IPS-NIHi11 (cell line): ENCODE data around the gene OR5M8.

Source experiments
- DNase-seq: peaks from one replicate; pipeline ENCODE4 v3.0.0; 2012; ENCODE audit warnings: mixed read lengths, low spot score

The OR5M8 gene

DNA sequence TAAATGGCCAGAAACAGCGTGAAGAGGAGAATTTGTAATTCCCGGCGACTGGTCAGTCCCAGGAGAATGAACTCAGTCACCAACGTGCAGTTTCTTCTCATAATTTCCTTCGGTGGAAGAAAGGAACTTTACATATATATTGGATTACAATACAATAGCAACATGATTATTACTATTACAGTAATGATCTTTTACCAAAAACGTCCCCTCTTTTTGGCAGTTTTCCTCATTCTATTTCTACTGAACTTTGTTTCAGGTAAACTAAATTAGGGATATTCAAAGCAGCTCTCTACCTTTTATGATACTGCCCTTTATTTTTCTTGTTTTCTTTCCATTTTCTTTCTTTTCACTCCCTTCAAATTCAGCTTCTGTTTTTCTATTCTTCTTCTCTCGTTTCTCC, at the start of gene OR5M8:
OR5M8 (minus strand) TSS at position 101 of the 400 bp plus-strand sequence; CDS start at position 101, 0 bp downstream.
- no peak for DNase-seq

DNA sequence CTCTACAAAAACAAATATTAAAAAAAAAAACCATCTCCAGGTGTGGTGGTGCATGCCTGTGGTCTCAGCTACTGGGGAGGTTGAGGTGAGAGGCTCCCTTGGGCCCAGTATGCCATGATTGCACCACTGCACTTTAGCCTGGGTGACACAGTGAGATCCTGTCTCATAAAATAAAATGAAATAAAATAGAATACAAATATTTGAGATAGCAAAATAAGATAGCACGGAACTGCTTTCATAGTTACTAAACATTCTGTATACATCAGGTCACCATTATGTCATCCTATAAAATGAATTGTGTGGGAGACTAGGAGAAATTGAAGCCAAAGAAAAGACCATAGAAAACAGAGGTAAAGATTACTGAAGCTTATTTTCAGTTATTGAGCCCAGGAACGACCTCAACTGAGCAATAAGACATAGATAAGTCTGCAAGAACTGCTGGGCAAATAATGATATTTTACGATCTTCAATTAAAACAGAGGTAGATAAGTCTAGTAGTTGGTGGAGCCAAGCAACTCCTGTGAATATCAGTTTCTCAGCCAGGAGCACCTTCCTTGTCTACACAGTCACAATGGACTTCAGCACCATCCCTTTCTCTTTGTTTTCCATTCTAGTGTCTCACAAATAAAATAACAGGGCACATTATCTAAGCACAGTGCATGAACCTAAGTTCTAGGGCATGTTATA, 42.0 kb upstream of the OR5M8 start:
- DNase-seq: no peak

DNA sequence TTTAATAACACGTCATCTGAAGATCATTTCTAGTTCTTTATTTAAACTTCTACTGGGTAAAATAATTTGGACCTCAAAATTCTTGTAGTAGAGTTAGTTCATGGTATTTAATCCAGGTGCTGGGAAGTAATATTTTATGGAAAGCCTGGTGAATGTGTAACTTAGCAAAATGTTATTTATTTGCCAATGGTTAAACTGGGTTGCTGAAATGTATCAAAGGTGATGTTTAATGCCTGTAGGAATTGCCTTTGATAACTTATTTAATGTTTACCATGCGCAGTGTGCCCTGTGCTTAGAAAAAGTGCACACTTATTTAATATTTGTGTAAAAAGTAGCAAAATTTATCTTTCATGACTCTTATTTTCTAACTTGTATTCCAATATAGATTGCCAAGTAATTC, 40.7 kb upstream of the OR5M8 start:
- DNase-seq: no peak

DNA sequence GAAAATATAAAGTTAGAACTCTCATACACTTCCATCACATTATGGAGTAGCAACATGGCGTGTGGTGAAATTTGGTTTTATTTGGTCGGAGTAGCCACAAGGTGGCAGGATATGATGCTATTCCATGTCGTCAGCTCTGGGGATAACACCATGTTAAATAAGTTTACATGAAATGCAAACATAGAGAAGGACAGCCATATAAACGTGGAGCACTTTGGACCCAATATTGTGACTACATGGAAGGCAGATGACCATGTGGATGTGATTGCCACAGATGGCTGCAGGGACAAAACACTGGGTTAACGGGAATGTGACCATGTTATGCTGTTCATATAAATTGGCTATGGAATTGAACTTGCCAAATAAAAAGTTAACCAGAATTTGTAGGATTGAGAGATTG, 30.8 kb upstream of the OR5M8 start:
- peak; percentile 26 for DNase-seq

DNA sequence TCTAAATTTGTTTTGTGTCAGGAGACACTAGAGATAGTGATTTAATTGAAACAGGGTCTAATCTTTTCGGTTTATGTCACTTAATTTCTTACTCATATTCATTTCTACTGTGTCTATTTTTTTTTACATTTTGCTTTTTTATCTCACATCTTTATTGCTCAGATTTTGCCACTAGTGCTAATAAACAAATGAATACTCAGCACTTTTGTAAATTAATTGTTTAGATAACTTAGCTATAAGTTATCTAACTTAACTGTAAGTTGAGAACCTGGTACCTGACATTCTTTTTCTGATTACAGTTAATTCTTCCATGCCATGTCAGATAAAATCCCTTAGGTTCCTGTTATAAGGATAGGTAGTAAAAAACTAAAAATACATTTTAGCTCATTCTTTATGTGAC, 22.1 kb upstream of the OR5M8 start:
- DNase-seq: no peak

DNA sequence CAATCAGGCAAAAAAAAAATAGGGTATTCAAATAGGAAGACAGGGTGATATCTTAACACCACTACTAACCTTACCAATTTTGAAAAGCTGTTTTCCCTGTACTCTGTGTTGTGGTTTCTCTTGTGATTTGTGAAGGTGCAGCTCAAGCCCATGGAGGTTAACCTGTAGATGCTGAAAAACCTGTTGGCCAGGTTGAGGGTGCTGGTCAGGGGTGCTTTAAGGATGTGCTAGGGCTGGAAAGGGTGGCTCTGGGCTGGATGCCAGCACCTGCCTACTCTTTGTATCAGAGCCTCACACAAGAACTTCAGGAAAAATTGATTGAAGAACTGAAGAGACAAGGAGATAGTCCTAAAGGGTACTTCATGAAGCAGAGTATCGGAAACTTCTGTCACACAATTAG, 18.3 kb upstream of the OR5M8 start:
- DNase-seq: no peak

DNA sequence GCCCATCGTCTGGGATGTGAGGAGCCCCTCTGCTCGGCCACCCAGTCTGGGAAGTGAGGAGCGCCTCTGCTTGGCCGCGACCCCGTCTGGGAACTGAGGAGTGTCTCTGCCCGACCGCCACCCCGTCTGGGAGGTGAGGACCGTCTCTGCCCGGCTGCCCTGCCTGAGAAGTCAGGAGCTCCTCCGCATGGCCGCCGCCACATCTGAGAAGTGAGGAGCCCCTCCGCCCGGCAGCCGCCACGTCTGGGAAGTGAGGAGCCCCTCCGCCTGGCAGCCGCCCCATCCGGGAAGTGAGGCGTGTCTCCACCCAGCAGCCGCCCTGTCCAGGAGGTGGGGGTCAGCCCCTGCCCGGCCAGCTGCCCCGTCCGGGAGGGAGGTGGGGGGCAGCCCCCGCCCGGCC, 5.8 kb upstream of the OR5M8 start:
- no peak for DNase-seq

DNA sequence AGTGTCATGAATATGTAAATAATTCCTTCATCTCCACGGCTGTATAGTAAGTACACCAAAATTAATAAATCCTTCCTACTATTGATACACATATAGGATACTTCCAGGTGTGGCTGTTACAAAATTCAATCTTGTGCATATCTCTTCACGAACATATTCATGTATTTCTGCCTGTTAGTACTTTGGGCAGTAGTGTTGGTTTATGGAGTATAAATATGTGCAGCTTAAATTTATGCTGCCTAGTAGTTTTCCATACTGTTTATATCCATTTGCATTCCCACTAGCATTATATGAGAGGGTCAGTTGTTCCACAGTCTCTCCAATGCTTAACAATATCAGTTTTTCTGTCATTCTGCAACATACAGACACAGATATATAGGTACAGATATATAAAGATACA, 3.9 kb upstream of the OR5M8 start:
- DNase-seq: no peak

DNA sequence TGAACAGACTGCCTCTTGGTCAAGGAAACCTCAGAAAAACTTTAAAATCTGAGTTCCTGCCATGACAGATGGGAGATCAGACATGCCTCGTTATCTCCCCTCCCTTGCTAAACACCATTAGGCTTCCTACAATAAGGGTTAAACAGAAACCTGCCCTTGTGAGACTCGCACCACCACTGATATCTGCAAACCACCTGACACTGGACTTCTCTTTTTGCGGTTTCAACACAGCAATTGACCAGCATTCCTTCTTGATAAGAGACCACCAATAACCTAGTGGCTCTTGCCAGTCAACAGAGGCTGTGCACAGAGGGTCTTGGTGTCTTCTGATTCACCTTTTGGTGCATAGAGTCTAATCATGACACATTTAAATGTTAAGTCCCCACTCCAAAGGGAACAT, 4.4 kb downstream of the OR5M8 start:
- DNase-seq: no peak

DNA sequence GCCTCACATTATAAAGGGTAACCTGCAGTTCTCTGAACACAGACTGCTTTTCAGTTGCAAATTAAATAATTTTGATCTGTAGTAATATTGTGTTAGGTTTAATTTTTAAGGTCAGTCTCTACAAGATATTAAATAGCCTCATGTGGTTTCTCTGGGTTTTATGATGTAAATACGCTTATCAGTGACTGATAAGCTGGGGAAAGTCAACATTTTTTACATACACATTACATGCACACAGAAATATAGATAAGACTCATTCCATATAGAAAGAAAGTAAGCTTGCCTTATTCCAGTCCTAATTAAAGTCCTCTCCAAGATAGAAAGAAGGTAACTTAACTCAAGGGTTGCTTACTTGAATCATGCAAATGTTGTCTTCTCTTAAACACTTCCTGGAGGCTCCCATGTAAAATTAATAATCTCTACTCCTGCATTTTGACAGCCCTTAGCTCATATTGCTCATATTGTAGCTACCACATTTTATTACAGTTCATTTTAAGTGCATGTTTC, 16.4 kb downstream of the OR5M8 start:
- DNase-seq: no peak

DNA sequence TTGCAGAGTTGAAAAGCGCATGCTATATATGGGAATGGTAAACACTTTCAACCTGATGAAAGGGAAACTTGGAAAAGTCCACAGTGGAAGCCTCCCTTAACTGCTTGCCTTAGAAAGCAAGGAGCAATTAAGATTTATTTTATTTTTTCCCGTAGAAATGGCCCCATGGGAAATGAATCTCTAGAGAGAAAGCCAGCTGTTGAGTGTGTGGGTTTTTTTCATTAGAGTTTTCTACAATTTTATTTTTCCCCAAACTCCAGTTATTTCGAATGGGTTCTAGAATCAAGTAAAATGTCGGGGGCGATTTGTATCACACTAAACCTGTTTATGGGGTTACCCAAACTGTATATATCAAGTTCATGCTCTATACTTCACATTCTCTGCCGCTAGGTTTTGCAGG, 17.9 kb downstream of the OR5M8 start, which contains the start of gene OR5M3:
OR5M3 (minus strand) TSS at position 101 of the 400 bp plus-strand sequence. CDS start 2,855 bp downstream, outside the sequence.
- DNase-seq: no peak

DNA sequence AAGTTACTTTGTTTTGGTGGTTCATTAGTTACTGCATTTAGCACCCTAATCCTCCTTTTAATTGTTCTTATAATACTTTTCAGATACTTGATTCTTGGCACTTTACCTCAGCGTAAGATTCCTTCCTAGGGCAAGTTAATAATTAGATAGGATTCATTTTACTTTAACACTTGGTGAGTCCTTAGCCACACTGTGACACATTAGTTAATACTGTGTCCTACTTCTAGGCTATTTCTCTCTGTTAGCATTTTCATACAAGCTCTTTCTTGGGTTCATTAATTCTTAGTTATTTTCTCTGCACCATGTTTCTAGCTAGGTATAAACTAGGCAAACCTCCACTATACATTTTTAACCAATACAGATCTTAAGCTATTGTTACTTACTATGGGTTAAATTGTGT, 34.1 kb downstream of the OR5M8 start:
- DNase-seq: no peak

DNA sequence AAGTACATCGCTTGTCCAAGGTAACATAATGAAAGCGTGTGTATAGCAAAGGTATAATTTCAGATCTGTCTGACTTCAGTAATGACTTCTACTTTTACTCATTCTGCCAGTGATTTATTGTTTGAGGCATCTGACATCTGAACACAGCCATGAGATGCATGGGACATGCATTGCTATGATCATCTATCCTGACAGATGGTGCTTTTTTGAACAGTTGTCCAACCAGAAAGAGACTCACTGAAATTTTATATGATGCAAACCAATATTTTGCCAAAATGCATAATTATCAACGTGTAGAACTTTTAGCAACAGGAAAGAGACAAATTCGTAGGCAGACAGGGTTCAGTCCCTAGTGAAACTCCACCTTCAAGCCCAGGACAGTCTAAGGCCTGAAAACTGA, 37.6 kb downstream of the OR5M8 start:
- no peak for DNase-seq
